ENCODE data around the gene GLMP. TPM values are rescaled to one million over a fixed set of nuclear protein-coding genes. Genes with fewer than 3 reads are reported as not detected.

GLMP gene
- 17.7 and 39.1 TPM in 2 replicates for total RNA-seq (2014; rRNA removed; shearing (Covaris generic); ENCODE audit: low replicate concordance)

- peak within 1 kb of the TSS; percentile 65 for H3K4me2 ChIP-seq (ENCODE audit: low read depth, low read length, poor library complexity, severe bottlenecking)
- H3K4me3 ChIP-seq (ENCODE audit: low read length): peak within 1 kb of the TSS; percentile 69
- H4K20me1 ChIP-seq (ENCODE audit: insufficient read depth, low read depth, low read length): no peaks in the 10 kb centered on the region
- 0 out of 2 replicates have a peak, but pooled peaks cover 4% of the 10 kb centered on the region for H3K79me2 ChIP-seq (ENCODE audit: low read length)
- H2AFZ ChIP-seq (ENCODE audit: low read length): peak within 1 kb of the TSS; percentile 40
- H3K4me1 ChIP-seq (ENCODE audit: low read length): peaks cover 28% of the 10 kb centered on the region
- H3K36me3 ChIP-seq (ENCODE audit: insufficient read depth, low read length): no peaks in the 10 kb centered on the region
- H3K27ac ChIP-seq (ENCODE audit: low read length): no peak within 1 kb of the TSS
- no peaks in the 10 kb centered on the region for H3K9me2 ChIP-seq (replicated peaks; ENCODE audit: insufficient read depth, low read length)
- no peaks in the 10 kb centered on the region for H3K27me3 ChIP-seq (ENCODE audit: low read length)
- peak within 1 kb of the TSS; percentile 68 for H3K9ac ChIP-seq (ENCODE audit: low read length)
- no peaks in the 10 kb centered on the region for H3K9me3 ChIP-seq (ENCODE audit: low read length)
- DNase-seq: peak; percentile 85
Measured at GRCh38 chr1:156295391-156295947, at the start of gene GLMP. Gene GLMP (minus strand): TSS chr1:156295679. CDS start chr1:156295645, 34 bp downstream.

GRCh38 chr1:156344409-156344808 is 48.9 kb upstream of the GLMP start:
- Histone ChIP-seq H3K9me3 (ENCODE audit: low read length) (no peaks in the 10 kb centered on the region), H3K9me2 (replicated peaks; ENCODE audit: insufficient read depth, low read length) (no peaks in the 10 kb centered on the region), H3K27ac (ENCODE audit: low read length) (no peak overlapping the region), H3K4me2 (ENCODE audit: low read depth, low read length, poor library complexity, severe bottlenecking) (no peak overlapping the region), H2AFZ (ENCODE audit: low read length) (no peak overlapping the region), H3K27me3 (ENCODE audit: low read length) (no peaks in the 10 kb centered on the region), H3K36me3 (ENCODE audit: insufficient read depth, low read length) (no peaks in the 10 kb centered on the region), H3K79me2 (ENCODE audit: low read length) (no peaks in the 10 kb centered on the region), H4K20me1 (ENCODE audit: insufficient read depth, low read depth, low read length) (no peaks in the 10 kb centered on the region), H3K4me1 (ENCODE audit: low read length) (no peaks in the 10 kb centered on the region), H3K9ac (ENCODE audit: low read length) (no peak overlapping the region), H3K4me3 (ENCODE audit: low read length) (no peak overlapping the region)
- DNase-seq: no peak

GRCh38 chr1:156342166-156342955 is 46.9 kb upstream of the GLMP start:
- DNase-seq: no peak
- H3K36me3 ChIP-seq (ENCODE audit: insufficient read depth, low read length): no peaks in the 10 kb centered on the region
- H3K27ac ChIP-seq (ENCODE audit: low read length): no peak overlapping the region
- H3K9me3 ChIP-seq (ENCODE audit: low read length): no peaks in the 10 kb centered on the region
- H3K9ac ChIP-seq (ENCODE audit: low read length): no peak overlapping the region
- no peak overlapping the region for H3K4me2 ChIP-seq (ENCODE audit: low read depth, low read length, poor library complexity, severe bottlenecking)
- H4K20me1 ChIP-seq (ENCODE audit: insufficient read depth, low read depth, low read length): no peaks in the 10 kb centered on the region
- no peak overlapping the region for H3K4me3 ChIP-seq (ENCODE audit: low read length)
- no peak overlapping the region for H2AFZ ChIP-seq (ENCODE audit: low read length)
- H3K27me3 ChIP-seq (ENCODE audit: low read length): no peaks in the 10 kb centered on the region
- peaks cover 7% of the 10 kb centered on the region for H3K79me2 ChIP-seq (ENCODE audit: low read length)
- H3K4me1 ChIP-seq (ENCODE audit: low read length): 0 out of 2 replicates have a peak, but pooled peaks cover 3% of the 10 kb centered on the region
- no peaks in the 10 kb centered on the region for H3K9me2 ChIP-seq (replicated peaks; ENCODE audit: insufficient read depth, low read length)

- peaks cover 35% of the 10 kb centered on the region for H3K36me3 ChIP-seq (ENCODE audit: insufficient read depth, low read length)
- H3K4me3 ChIP-seq (ENCODE audit: low read length): peak within 1 kb of the TSS; percentile 93
- peak; percentile 100 for DNase-seq
- no peaks in the 10 kb centered on the region for H3K27me3 ChIP-seq (ENCODE audit: low read length)
- H3K4me2 ChIP-seq (ENCODE audit: low read depth, low read length, poor library complexity, severe bottlenecking): peak within 1 kb of the TSS; percentile 87
- H3K9me3 ChIP-seq (ENCODE audit: low read length): no peaks in the 10 kb centered on the region
- peak within 1 kb of the TSS; percentile 69 for H3K27ac ChIP-seq (ENCODE audit: low read length)
- H3K4me1 ChIP-seq (ENCODE audit: low read length): peaks cover 20% of the 10 kb centered on the region
- H4K20me1 ChIP-seq (ENCODE audit: insufficient read depth, low read depth, low read length): peaks cover 17% of the 10 kb centered on the region; the same call in 1 of the 2 replicates
- H2AFZ ChIP-seq (ENCODE audit: low read length): peak within 1 kb of the TSS; percentile 94; the same call in 1 of the 2 replicates
- peaks cover 42% of the 10 kb centered on the region for H3K79me2 ChIP-seq (ENCODE audit: low read length)
- H3K9me2 ChIP-seq (replicated peaks; ENCODE audit: insufficient read depth, low read length): no peaks in the 10 kb centered on the region
- H3K9ac ChIP-seq (ENCODE audit: low read length): peak within 1 kb of the TSS; percentile 91
Measured at GRCh38 chr1:156338180-156338976, 42.9 kb upstream of the GLMP start, which contains the start of the genes CCT3 and TSACC. Gene CCT3 (minus strand): TSS chr1:156338292. CDS start chr1:156338184, 108 bp downstream. Gene TSACC (plus strand): TSS chr1:156338526. CDS start chr1:156339758, 1,232 bp downstream.

- H3K36me3 ChIP-seq (ENCODE audit: insufficient read depth, low read length): peaks cover 38% of the 10 kb centered on the region
- peaks cover 44% of the 10 kb centered on the region for H3K79me2 ChIP-seq (ENCODE audit: low read length)
- peak overlapping the region; percentile 81 for H3K4me2 ChIP-seq (ENCODE audit: low read depth, low read length, poor library complexity, severe bottlenecking)
- peak overlapping the region; percentile 69 for H3K27ac ChIP-seq (ENCODE audit: low read length)
- H3K9me3 ChIP-seq (ENCODE audit: low read length): no peaks in the 10 kb centered on the region
- H4K20me1 ChIP-seq (ENCODE audit: insufficient read depth, low read depth, low read length): peaks cover 17% of the 10 kb centered on the region; the same call in 1 of the 2 replicates
- no peaks in the 10 kb centered on the region for H3K27me3 ChIP-seq (ENCODE audit: low read length)
- H3K9ac ChIP-seq (ENCODE audit: low read length): peak overlapping the region; percentile 91
- peak overlapping the region; percentile 17; the same call in 1 of the 2 replicates for H2AFZ ChIP-seq (ENCODE audit: low read length)
- peak overlapping the region; percentile 93 for H3K4me3 ChIP-seq (ENCODE audit: low read length)
- H3K9me2 ChIP-seq (replicated peaks; ENCODE audit: insufficient read depth, low read length): no peaks in the 10 kb centered on the region
- DNase-seq: no peak
- peaks cover 20% of the 10 kb centered on the region for H3K4me1 ChIP-seq (ENCODE audit: low read length)
Measured at GRCh38 chr1:156337888-156338179, 42.4 kb upstream of the GLMP start.

GRCh38 chr1:156337052-156337887 is 41.8 kb upstream of the GLMP start:
- Histone ChIP-seq H3K4me1 (ENCODE audit: low read length) (peaks cover 20% of the 10 kb centered on the region), H3K4me2 (ENCODE audit: low read depth, low read length, poor library complexity, severe bottlenecking) (peak overlapping the region; percentile 81), H3K9me3 (ENCODE audit: low read length) (no peaks in the 10 kb centered on the region), H4K20me1 (ENCODE audit: insufficient read depth, low read depth, low read length) (peaks cover 17% of the 10 kb centered on the region; the same call in 1 of the 2 replicates), H3K27ac (ENCODE audit: low read length) (peak overlapping the region; percentile 69), H3K9ac (ENCODE audit: low read length) (peak overlapping the region; percentile 91), H3K9me2 (replicated peaks; ENCODE audit: insufficient read depth, low read length) (no peaks in the 10 kb centered on the region), H3K79me2 (ENCODE audit: low read length) (peaks cover 48% of the 10 kb centered on the region), H3K4me3 (ENCODE audit: low read length) (peak overlapping the region; percentile 93), H3K27me3 (ENCODE audit: low read length) (no peaks in the 10 kb centered on the region), H2AFZ (ENCODE audit: low read length) (peak overlapping the region; percentile 17; the same call in 1 of the 2 replicates), H3K36me3 (ENCODE audit: insufficient read depth, low read length) (peaks cover 44% of the 10 kb centered on the region)
- no peak for DNase-seq

GRCh38 chr1:156336242-156336641 is 40.8 kb upstream of the GLMP start:
- Histone ChIP-seq H3K4me1 (ENCODE audit: low read length) (peaks cover 20% of the 10 kb centered on the region), H4K20me1 (ENCODE audit: insufficient read depth, low read depth, low read length) (peaks cover 17% of the 10 kb centered on the region; the same call in 1 of the 2 replicates), H3K27ac (ENCODE audit: low read length) (no peak overlapping the region), H3K9me2 (replicated peaks; ENCODE audit: insufficient read depth, low read length) (no peaks in the 10 kb centered on the region), H3K36me3 (ENCODE audit: insufficient read depth, low read length) (peaks cover 47% of the 10 kb centered on the region), H3K27me3 (ENCODE audit: low read length) (no peaks in the 10 kb centered on the region), H3K4me2 (ENCODE audit: low read depth, low read length, poor library complexity, severe bottlenecking) (peak overlapping the region; percentile 81), H3K4me3 (ENCODE audit: low read length) (peak overlapping the region; percentile 93), H2AFZ (ENCODE audit: low read length) (no peak overlapping the region), H3K9me3 (ENCODE audit: low read length) (no peaks in the 10 kb centered on the region), H3K79me2 (ENCODE audit: low read length) (peaks cover 50% of the 10 kb centered on the region), H3K9ac (ENCODE audit: low read length) (peak overlapping the region; percentile 91)
- DNase-seq: peak; percentile 60

All from Karpas-422 (cell line).